ENCODE measurements around the gene NOVA2. TPM values are rescaled to one million over a fixed set of nuclear protein-coding genes. Genes with fewer than 3 reads are reported as not detected.

Gene NOVA2
- not detected in 2 replicates for total RNA-seq

DNA sequence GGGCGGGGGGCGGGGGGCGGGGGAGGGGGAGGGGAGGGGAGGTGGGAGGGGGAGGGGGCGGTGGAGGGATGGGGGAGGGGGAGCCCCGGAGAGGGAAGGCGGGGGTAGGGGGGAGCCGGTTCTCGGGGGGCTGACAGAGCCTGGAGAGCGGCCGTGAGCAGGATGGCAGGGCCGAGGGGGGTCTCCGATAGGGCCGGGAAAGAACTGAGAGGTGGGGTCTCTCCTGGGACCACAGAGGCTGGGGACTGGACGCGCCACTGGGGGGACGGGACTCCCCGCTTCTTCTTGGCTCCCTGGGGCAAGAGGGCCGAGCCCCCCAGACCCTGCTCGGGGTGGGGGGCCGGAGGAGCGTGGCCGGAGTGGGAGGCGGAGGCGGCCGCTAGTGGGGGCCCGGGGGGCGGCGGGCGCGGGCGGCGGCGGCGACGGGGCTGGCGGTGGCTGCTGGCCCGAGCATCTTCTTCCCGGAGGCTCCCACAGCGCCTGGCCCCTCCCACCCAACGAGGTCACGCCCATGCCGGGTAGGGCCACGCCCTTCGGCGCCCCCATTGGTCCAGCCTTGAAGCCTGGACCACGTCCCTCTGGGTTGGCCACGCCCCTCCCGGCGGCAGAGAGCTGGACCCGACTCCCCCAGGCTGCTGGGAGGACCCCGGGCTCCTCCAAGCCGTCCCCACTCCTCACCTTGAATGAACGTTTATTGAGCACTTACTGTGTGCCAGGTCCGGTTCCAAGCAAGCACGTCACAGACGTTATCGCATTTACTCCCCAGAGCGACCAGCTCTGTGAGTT lies at the start of gene NOVA2:
TSS of gene NOVA2 (minus strand) at position 313 of the 786 bp plus-strand sequence. CDS start 514 bp downstream, outside the sequence.

DNA sequence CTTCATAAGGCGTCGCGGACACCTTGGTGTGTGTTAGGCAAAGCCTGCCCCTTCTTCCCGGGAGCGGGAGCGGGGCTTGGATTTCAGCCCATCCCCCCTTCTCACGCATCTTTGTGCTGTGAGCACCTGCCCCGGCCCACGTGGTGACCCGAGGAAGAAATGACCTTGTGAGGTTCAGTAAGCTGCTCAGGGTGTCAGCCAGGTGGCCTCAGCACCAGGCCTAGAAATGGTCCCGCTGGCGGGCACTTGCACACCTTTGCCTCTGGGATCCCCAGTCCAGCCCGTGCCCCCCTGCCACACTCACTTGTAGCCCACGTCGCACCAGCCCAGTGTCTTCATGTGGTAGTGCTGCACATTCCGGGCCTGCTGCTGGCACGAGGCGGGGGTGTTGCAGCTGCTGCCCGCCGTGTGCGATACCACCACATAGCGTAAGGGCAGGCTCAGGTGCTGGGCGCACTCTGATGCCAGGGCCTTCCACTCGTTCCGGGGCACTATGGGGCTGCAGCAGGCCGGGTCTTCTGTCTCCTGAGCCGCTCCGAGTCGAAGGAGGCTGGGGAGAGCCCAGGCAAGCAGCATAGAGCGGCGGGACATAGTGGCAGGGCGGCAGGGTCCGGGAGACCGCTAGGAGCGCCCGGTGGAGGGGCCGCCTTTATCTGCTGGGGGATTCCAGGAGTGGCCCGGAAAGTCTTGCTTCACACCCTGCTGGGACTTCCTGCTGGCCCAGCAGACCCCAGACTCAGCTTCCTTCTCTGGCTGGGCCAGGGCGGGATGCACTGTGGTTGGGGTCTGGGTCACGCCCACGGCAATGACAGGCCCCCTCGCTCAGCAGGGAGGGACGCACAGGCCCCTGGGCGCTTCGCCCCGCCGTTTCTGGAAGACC lies 49.0 kb upstream of the NOVA2 start, which contains the start of gene PGLYRP1:
TSS of gene PGLYRP1 (minus strand) at position 623 of the 880 bp plus-strand sequence. CDS start at position 591, 32 bp downstream.

GRCh38 chr19:45994998-45995714 lies 21.5 kb upstream of the NOVA2 start, which contains the start of gene CCDC61:
Gene CCDC61, plus strand, starts transcription at chr19:45995467. Its CDS starts 7,552 bp downstream, at chr19:46003019.

GRCh38 chr19:45913874-45914830 lies 59.5 kb downstream of the NOVA2 start, which contains the start of gene NANOS2:
Gene NANOS2, minus strand, starts transcription at chr19:45914778. Its CDS starts 85 bp downstream, at chr19:45914693.

GRCh38 chr19:45901912-45902650 lies 71.6 kb downstream of the NOVA2 start, which contains the start of gene MYPOP:
Gene MYPOP, minus strand, starts transcription at chr19:45902613. Its CDS starts 840 bp downstream, at chr19:45901773.

DNA sequence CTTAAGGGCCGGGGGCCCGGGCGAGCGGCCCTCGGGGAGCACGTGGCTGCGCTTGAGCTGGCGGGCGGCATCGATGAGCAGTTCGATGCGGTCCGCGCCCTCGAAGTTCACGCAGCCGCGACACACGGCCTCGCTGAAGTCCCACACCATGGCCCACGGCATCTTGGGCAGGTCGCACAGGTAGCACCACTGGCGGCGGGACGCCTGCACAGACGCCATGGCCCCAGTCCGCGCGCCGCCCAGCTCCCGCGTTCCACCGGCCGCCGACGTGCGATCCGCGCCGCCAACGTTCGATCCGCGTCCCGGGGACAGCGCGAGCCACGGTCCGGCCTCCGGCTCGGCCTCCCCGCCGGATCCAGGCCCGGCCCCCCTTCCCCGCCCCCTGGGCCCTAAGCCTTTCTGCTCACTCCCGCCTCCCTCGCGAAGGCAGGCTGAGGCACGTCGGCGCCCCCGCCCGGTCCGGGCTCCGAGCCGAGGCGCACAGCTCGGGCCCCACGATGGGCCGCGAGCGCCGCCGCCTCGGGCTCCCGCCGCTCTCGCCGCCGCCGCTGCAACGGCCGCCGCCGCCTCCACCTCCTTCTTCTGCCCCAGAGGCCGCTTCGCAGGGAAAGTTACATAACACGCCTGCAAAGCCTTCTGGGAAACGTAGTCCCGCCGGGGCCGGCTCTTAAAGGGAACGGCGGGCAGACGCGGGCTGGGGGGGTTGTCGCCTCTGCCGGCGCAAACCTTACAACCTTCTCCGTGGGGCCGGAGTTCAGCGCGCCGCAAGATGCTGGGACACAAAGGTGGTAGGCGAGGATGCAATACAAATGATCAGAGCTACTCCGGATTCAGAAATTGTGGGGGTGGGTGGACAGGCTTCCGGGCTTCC lies 87.9 kb downstream of the NOVA2 start, which contains the start of gene IRF2BP1:
TSS of gene IRF2BP1 (minus strand) at position 586 of the 871 bp plus-strand sequence. CDS start at position 219, 367 bp downstream.

Other genes starting within 250 kb of the NOVA2 start
- 5.2 and 9.1 TPM in 2 replicates for gene FBXO46, start 243.0 kb downstream of the NOVA2 start, total RNA-seq
- gene MEIOSIN, start 240.4 kb downstream of the NOVA2 start, total RNA-seq, result not detected in 2 replicates
- gene SIX5, start 204.6 kb downstream of the NOVA2 start, total RNA-seq, result 11.2 and 18.9 TPM in 2 replicates
- gene DMPK, start 191.4 kb downstream of the NOVA2 start, total RNA-seq, result 27.3 and 94.1 TPM in 2 replicates
- 38.8 and 43.2 TPM in 2 replicates for gene DMWD, start 181.0 kb downstream of the NOVA2 start, total RNA-seq
- 0.15 and 0.17 TPM in 2 replicates for gene RSPH6A, start 158.6 kb downstream of the NOVA2 start, total RNA-seq
- gene SYMPK, start 110.7 kb downstream of the NOVA2 start, total RNA-seq, result 36.5 and 42.3 TPM in 2 replicates
- not detected in 2 replicates for gene FOXA3, start 109.5 kb downstream of the NOVA2 start, total RNA-seq
- gene IRF2BP1, start 87.7 kb downstream of the NOVA2 start, total RNA-seq, result 27.5 and 43.8 TPM in 2 replicates
- gene MYPOP, start 71.3 kb downstream of the NOVA2 start, total RNA-seq, result 2.5 and 2.8 TPM in 2 replicates
- gene NANOS2, start 59.1 kb downstream of the NOVA2 start, total RNA-seq, result not detected in 2 replicates
- gene CCDC61, start 21.6 kb upstream of the NOVA2 start, total RNA-seq, result 6.1 and 8.6 TPM in 2 replicates
- gene PGLYRP1, start 49.2 kb upstream of the NOVA2 start, total RNA-seq, result not detected in 2 replicates
- not detected in 2 replicates for gene IGFL4, start 67.1 kb upstream of the NOVA2 start, total RNA-seq
- not detected in 2 replicates for gene IGFL3, start 150.8 kb upstream of the NOVA2 start, total RNA-seq
- gene IGFL2, start 174.4 kb upstream of the NOVA2 start, total RNA-seq, result not detected in 2 replicates